Osteoblast (primary cell): ENCODE data around the gene MYBL2. TPM values are rescaled to one million over a fixed set of nuclear protein-coding genes. Genes with fewer than 3 reads are reported as not detected.

Experiments
- DNase-seq: peaks from one replicate; pipeline ENCODE4 v3.0.0; 2011; ENCODE audit warnings: low spot score, mixed read lengths; ENCODE audit not compliant: insufficient read length; ENCODE audit errors: missing footprints
- H2AFZ ChIP-seq: 2 replicates; pipeline ENCODE4 v1.6.0; 2011; ENCODE audit warnings: mild to moderate bottlenecking, low read length
- H3K27ac ChIP-seq: 2 replicates; pipeline ENCODE4 v1.5.1; 2011; ENCODE audit warnings: mild to moderate bottlenecking, low read depth, low read length, moderate library complexity
- H3K27me3 ChIP-seq: 2 replicates; pipeline ENCODE4 v1.6.0; 2012; ENCODE audit warnings: mild to moderate bottlenecking, control low read depth, inconsistent platforms, low read length, moderate library complexity; ENCODE audit not compliant: insufficient read depth
- H3K36me3 ChIP-seq: 2 replicates; pipeline ENCODE4 v1.5.1; 2011; ENCODE audit warnings: mild to moderate bottlenecking, low read length, control low read depth, moderate library complexity; ENCODE audit not compliant: insufficient read depth
- H3K4me1 ChIP-seq: 2 replicates; pipeline ENCODE4 v1.5.1; 2011; ENCODE audit warnings: mild to moderate bottlenecking, low read length, control low read depth, moderate library complexity; ENCODE audit not compliant: insufficient read depth
- H3K4me2 ChIP-seq: 2 replicates; pipeline ENCODE4 v1.6.0; 2011; ENCODE audit warnings: mild to moderate bottlenecking, low read length; ENCODE audit not compliant: insufficient read depth
- H3K4me3 ChIP-seq: fragments of 200-600 bp; sonication (generic); 3 replicates; pipeline ENCODE4 v1.5.1; 2012; ENCODE audit warnings: mild to moderate bottlenecking, low read length, inconsistent platforms; ENCODE audit not compliant: insufficient read depth
- H3K79me2 ChIP-seq: 2 replicates; pipeline ENCODE4 v1.6.0; 2012; ENCODE audit warnings: mild to moderate bottlenecking, low read length, control low read depth, inconsistent platforms; ENCODE audit not compliant: insufficient read depth
- H3K9me3 ChIP-seq: 2 replicates; pipeline ENCODE4 v1.5.1; 2011; ENCODE audit warnings: low read depth, low read length, control low read depth
- H4K20me1 ChIP-seq: 2 replicates; pipeline ENCODE4 v1.6.0; 2012; ENCODE audit warnings: mild to moderate bottlenecking, low read length, control low read depth; ENCODE audit not compliant: insufficient read depth
- CTCF ChIP-seq: IDR thresholded peaks from 2 replicates; pipeline ENCODE4 v1.5.1; 2011; ENCODE audit warnings: mild to moderate bottlenecking, low read depth, low read length, moderate library complexity; ENCODE audit errors: extremely low read depth
- total RNA-seq: library from RNA; depleted of rRNA; stranded (reverse); fragments of >200 nt; gene quantifications from 2 replicates; pipeline ENCODE4 v1.2.3, GENCODE V29; 2012

The MYBL2 gene
- total RNA-seq, 1 donor: 2.5 TPM

GRCh38 chr20:43750774-43751166 lies 83.9 kb downstream of the MYBL2 start:
- Histone ChIP-seq H3K27ac (no peak overlapping the region), H2AFZ (no peak overlapping the region)

DNA sequence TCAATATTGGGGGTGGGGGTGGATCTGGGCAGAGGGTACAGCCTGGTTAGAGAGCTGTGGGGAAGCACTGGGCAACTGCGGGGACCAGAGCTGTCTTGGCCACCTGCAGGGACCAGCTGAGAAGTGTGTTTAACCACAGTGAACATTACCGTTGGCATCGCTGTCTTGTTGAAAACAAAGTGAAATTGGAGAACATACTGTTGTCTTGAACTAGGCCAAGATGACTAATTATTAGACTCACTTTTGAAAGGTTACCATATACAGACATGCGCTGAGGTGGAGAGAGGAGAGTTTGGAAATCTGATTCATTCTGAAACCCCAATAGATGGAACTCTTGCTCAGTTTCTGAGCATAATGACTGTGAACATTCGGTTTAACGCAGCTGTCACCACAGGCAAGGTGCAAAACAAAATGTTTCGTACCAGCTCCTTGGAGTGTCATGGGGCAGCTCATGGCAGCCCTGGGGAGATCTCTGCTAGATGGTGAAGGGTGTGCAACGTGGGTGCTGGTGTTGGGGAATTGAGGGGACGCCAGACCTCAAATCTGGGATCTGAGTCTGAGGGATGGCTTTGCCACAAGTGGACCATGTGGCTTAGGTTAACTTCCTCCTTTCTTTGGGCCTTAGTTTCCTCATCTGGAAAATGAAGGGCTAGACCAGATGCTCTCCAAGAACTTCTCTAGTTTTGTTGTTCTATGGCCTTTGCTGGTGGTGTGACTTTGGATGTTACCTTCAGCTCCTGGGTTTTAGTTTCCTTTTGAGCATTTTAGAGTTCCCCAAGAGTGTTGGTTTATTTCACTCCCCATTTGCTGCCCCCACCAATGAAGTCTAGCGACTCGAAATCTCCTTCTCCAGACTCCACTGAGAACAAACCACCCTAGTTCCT lies 84.5 kb downstream of the MYBL2 start:
- Histone ChIP-seq H3K27ac (peak overlapping the region; percentile 51), H3K36me3 (no peaks in the 10 kb centered on the region), H3K4me3 (no peak overlapping the region), H3K4me1 (peaks cover 33% of the 10 kb centered on the region), H2AFZ (no peak overlapping the region), H4K20me1 (no peaks in the 10 kb centered on the region), H3K4me2 (peak overlapping the region; percentile 12), H3K27me3 (no peaks in the 10 kb centered on the region), H3K79me2 (no peaks in the 10 kb centered on the region), H3K9me3 (no peaks in the 10 kb centered on the region)
- TF ChIP-seq CTCF: peak; percentile 24
- peak; percentile 93 for DNase-seq

More at GRCh38 chr20:43750774-43751166, 83.9 kb downstream of the MYBL2 start:
- Histone ChIP-seq H3K9me3 (no peaks in the 10 kb centered on the region), H3K79me2 (no peaks in the 10 kb centered on the region), H3K4me1 (peaks cover 28% of the 10 kb centered on the region), H3K36me3 (no peaks in the 10 kb centered on the region), H4K20me1 (no peaks in the 10 kb centered on the region), H3K4me3 (no peak overlapping the region), H3K4me2 (no peak overlapping the region), H3K27me3 (no peaks in the 10 kb centered on the region)
- no peak for TF ChIP-seq CTCF
- DNase-seq: no peak

- Histone ChIP-seq H3K9me3 (no peaks in the 10 kb centered on the region), H3K4me3 (no peak overlapping the region), H3K36me3 (no peaks in the 10 kb centered on the region), H3K4me2 (peak overlapping the region; percentile 70), H3K4me1 (peaks cover 33% of the 10 kb centered on the region), H3K79me2 (no peaks in the 10 kb centered on the region), H2AFZ (peak overlapping the region; percentile 36), H3K27ac (peak overlapping the region; percentile 51), H3K27me3 (no peaks in the 10 kb centered on the region), H4K20me1 (no peaks in the 10 kb centered on the region)
- no peak for TF ChIP-seq CTCF
- no peak for DNase-seq
These were observed 85.1 kb downstream of the MYBL2 start for GRCh38 chr20:43752051-43752360.

- Histone ChIP-seq H3K4me3 (peak overlapping the region; percentile 47), H3K9me3 (no peaks in the 10 kb centered on the region), H4K20me1 (no peaks in the 10 kb centered on the region), H2AFZ (peak overlapping the region; percentile 36), H3K36me3 (no peaks in the 10 kb centered on the region), H3K4me2 (peak overlapping the region; percentile 70), H3K79me2 (no peaks in the 10 kb centered on the region), H3K27ac (peak overlapping the region; percentile 71), H3K4me1 (peaks cover 33% of the 10 kb centered on the region), H3K27me3 (no peaks in the 10 kb centered on the region)
- peak; percentile 93 for DNase-seq
- TF ChIP-seq CTCF: no peak
These were observed 85.8 kb downstream of the MYBL2 start for GRCh38 chr20:43752561-43753301.
